HG03045 (cell line): Measurements from ENCODE around the gene XPNPEP1.
A peak's percentile ranks its signal among the peaks of the same experiment; 100 is the strongest.

ENCODE experiments used
- ATAC-seq: cut with Tn5 transposase; IDR thresholded peaks from one replicate; pipeline ENCODE4 v1.9.1; 2021; ENCODE audit warnings: mild to moderate bottlenecking, moderate library complexity; ENCODE audit not compliant: unreplicated experiment

Gene XPNPEP1

DNA sequence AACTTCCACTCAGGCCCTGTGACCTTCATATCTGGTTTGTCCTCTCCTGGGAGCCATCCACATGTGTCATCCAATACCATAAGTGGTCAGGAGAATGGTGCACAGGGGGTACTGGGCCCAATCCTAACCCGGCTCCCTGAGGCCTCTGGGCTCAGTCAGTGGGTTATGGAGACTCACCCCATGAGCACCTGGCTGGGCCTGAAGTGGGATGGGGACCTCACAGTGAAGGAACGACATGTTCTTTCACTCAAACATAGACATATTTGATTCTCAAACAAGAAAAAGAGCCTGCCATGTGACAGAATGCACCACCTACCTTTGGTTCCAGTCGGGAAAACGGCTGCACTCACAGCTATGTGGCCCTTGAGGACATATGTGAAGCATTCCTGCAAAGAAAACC lies 51.8 kb downstream of the XPNPEP1 start:
- ATAC-seq: no peak

GRCh38 chr10:109866995-109867635 lies 56.2 kb downstream of the XPNPEP1 start:
- no peak for ATAC-seq

DNA sequence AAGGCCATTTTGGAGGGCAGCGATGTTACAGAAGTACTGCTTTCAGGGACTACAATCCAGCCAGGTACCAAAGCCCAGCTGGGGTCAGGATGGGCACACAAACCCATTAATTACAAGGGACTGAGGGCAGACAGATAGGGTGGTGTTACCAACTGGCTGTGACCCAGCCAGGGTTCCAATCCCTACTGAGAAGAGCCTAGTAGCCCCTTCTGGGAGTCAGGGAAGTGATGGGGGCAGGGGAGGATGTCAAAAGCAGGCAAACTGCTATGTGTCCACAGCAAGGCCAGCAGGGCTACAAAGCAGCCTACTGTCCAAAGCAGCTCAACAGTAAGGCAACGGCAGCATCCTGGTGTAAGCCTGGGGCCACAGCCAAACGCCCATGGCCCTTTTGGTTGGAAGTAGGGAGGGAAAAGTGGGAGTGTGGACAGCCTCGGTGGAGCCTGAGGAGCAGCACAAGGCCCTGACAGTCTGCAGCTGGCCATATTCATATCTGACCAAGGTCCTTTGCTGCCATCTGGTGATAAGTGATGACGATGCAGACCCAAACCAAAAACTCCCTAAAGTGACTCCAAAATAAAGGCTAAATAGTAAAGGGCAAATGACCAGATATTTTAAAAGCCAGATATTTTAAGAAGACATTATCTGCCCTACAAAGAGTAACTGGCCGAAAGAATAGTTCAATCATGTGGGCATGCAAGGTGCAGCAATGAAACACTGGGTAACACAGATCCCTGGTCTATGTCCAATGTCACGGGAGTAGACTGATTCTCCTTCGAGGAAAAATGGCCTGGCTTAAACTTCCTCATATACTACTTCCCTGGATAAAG lies 56.9 kb downstream of the XPNPEP1 start:
- no peak for ATAC-seq

DNA sequence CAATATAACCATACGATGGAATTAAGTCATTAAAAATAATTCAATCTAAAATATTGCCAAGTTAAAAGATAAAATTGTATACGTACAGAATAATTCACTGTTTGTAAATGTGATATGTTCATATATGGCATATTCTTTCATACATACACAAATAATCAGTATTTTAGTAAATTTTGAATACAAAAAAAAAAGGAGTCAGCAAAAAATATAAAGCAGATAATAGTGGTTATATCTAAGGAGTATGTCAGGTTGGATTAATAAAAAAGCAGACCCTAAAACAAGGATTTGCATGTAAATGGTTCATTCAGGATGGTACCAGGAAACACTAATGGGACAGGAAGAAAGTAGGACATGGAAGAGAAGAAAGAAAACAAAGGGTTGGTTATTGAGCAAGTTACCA lies 59.5 kb downstream of the XPNPEP1 start:
- ATAC-seq: no peak

DNA sequence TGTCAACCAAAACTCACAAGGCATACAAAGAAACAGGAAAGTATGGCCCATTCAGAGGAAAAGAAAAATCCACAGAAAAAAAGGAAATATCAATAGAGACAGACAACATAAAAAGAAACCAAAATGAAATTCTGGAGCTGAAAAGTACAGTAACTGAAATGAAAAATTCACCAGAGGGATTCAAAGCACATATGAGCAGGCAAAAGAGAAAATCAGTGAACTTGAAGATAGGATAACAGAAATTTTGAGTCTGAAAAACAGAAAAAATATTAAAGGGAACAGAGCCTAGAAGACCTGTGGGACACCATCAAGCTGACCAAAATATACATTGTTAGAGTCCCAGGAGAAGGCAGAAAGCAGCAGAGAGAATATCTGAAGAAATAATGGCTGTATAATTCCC lies 60.6 kb downstream of the XPNPEP1 start:
- no peak for ATAC-seq

- no peak for ATAC-seq
These were observed 61.3 kb downstream of the XPNPEP1 start for GRCh38 chr10:109862041-109862440.

DNA sequence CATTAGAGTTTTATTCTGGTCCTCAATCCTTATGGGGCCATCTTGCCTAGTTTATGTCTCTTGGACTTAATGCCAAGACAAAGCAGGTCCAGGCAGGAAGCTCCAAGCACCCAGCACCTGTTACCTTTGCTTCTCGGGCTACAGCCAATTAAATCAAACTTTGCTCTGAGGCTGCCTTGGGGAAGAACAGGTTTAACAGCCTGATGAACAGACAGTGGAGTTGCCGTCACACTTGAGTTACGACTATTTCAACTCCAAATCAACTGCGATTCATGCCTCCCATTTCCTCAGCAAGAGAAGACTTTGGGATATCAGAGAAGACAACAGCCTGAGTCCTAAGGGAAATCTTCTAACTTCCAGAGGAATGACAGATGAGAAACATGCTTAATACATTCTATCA lies 62.2 kb downstream of the XPNPEP1 start:
- ATAC-seq: no peak

DNA sequence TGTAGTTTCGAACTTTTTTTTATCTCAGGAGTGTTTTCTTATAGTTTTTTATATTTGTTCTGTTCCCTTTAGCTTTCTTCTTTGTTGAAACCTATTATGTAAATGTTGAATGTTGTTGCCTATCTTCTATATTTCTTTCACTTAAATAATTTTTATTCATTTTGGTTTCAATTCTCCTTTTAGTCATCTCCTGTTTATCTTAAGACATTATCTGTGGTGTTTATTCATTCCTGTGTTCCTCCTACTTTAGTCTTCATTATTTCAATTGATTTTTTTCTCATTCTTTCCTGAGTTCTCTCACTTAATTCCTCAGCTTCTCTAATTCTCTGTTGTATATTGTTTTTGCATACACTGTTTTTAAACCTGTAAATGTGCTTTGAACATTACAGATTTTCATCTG lies 64.1 kb downstream of the XPNPEP1 start:
- no peak for ATAC-seq

DNA sequence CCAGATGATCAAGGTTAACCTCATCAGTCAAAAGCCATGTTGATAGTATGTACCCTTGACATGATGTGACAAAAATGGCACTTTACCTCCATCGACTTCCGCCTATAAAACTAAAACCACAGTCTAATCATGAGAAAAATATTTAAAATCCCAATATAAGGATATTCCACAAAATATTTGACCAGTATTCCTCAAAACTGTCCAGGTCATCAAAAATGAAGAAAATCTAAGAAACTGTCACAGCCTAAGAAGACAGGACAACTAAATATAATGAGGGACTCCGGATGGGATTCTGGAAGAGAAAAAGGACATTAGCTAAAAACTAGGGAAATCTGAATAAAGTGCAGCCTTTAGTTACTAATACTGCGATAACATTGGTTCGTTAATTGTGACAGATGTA lies 67.6 kb downstream of the XPNPEP1 start:
- ATAC-seq: no peak

DNA sequence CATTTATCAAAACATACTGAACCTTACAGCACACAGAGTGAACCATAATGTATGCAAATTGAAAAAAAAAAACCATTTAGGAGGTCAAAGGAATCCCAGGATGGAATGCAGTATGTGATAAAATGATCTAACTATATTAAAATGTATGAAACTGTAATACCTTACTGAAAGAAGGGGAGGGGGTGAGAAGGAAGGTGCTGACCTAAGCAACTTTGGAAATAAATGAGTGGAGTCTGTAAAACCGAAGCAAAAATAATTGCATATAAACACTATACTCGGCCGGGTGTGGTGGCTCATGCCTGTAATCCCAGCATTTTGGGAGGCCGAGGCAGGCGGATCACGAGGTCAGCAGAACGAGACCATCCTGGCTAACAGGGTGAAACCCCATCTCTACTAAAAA lies 69.4 kb downstream of the XPNPEP1 start:
- no peak for ATAC-seq

- peak; percentile 85 for ATAC-seq
These were observed 70.8 kb downstream of the XPNPEP1 start for GRCh38 chr10:109852475-109853037.

DNA sequence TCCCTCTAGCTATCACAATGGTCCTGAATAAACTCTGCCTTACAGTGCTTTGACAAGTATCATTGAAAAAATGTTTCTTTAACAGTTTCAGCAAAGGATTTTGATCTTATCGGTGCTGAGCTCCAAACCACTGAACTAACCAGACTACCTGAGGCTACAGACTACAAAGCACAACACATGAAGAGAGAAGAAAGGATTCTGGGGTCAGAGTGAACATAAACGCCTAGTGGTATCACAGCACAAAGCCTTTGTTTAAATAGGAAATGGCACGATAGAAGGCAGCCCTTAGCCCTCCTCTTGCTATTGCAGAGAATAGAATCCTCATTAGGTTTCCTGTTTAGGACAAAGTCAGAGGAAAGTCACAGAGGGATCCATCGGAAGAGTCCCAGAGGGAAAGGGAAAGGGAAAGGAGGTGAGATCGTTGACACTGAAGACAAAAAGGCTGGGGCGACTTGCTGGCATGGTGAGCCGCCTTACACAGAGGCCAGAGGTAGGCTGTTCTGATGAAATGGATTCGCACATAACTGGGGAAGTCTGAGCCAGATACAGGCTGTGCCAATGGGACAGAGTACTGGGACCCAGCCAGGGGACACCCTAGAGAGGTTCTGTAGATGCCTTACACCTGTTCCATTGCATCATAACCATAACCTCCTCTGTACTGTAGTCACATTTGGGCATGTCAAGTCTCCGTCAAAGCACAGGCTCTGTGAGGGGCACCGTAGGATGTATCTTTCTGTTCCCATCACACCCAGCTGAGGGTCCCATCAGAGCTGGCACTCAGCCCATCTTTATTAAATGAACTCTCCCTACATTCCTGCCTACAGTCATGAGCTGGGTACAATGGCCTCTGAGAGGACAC lies 71.5 kb downstream of the XPNPEP1 start:
- peak; percentile 8 for ATAC-seq

DNA sequence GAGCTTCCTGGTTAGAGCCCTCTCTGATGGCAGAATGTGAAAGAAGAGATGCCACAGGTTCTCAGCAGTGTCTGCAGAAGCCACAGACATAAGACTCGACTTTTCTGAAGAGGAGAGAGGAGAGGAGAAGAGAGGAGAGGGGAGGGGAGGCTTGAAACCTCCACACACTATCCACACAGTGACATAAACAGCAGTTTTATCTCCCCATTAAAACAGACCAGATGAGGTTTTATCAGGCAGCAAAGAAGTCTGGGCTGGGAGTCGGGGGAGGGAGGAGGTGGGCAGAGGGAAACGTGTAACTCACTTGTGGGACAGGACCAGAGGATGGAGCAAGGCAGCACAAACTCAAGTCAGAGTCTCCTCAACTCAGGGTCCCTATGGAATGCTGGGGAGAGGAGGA lies 76.5 kb downstream of the XPNPEP1 start:
- ATAC-seq: no peak

DNA sequence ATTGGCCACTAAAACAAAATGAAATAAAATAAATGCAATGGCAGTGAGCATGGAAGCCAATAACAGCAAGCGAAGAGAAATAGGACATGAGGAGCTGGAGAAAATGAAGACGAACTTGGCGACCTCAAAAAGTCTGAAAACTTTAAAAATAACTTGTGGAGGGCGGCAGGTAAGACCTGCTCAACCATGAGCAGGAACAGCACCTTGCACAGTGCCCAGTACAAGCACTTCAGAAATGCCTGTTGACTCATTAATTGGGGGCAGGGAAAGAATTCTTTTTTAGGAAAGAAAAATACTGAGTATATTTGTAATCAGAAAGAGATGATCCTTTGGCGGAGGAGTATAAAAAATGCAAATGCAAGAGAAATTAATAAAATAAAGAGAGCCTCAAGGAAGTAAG lies 78.0 kb downstream of the XPNPEP1 start:
- ATAC-seq: no peak

DNA sequence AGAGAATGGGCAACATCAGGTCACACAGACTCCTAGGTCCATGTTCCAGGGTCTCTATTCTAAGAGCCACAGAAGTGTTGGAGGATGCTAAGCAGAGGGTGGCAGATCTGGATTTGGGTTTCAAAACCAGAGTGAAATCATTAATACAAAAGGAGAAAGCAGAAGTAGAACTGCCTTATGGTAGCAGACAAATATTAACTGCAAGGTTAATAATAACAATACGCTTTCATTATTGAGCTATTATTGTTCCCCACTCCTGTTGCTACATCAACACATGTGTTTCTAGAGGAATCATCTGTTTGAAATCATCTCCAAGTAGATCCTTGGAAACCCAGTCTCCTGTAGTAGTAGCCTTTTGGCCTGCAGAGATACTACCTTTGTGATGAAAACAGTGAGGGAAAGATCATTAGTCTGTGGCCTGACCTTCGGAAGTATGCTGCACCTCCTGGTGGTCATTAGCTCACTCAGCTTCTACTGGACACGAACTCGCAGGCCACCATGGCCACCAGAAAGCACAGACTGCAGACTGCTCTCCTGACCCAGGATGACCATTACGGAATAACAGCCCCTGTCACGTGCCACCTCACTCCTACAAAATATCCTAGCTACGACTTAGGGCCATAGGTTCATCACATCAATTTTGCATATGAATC lies 84.6 kb downstream of the XPNPEP1 start:
- no peak for ATAC-seq

GRCh38 chr10:109837384-109837783 lies 85.9 kb downstream of the XPNPEP1 start:
- ATAC-seq: no peak

DNA sequence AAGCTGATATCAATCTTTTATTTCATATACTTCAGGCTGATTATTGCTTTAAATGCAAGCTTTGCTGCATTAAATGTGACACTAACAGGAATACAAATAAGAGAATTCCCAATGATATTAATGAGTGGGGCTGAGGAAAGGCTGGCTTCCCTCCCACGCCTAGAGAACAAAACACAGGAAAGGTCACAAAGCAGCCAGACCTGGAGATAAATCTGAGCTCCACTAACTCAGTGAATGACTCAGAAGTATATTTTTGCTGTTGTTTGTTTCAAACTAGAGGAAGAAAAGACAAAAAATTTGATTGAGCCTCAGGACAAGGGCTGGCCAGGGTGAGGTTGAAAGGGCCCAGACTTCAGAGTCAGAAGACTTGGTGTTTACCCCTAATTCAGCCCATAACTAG lies 88.1 kb downstream of the XPNPEP1 start:
- no peak for ATAC-seq

DNA sequence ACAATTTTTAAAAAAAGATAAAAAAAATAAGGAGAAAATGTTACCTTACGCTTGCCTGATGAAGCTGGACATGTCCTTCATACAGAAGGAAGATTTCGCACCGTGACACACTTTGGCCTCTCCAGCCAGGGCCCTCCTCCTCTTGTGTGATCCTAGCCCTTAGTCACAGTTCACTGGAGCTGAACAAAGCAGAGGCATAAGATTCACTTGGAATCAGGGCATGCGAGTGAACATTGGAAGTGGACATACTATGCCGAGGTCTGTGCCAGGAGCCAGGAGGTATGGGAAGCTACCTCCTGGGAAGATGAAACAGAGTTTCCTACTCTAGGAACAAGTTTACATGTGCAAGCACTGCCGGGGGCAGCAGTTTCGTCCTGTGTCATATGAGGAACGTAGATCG lies 91.5 kb downstream of the XPNPEP1 start:
- ATAC-seq: no peak

DNA sequence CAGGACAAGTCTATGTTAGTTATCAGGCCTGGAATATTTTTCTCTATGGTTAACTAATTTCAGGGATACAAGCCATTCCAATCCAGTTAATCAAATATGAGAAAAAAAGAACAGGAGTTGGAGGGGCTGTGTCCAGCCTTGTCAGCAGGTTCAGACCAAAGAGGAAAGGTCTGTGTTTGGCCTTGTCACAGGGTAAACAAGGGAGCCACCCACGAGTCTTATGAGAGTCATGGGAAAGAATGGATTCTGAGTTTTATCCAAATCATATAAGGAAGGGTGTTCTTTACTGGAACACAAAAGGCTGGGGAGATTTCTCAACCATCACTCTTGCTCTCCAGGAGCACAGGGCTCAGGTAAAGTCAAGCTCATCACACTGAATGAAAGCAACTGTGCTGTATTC lies 99.1 kb downstream of the XPNPEP1 start:
- ATAC-seq: no peak

GRCh38 chr10:109823196-109823595 lies 100.1 kb downstream of the XPNPEP1 start:
- no peak for ATAC-seq

DNA sequence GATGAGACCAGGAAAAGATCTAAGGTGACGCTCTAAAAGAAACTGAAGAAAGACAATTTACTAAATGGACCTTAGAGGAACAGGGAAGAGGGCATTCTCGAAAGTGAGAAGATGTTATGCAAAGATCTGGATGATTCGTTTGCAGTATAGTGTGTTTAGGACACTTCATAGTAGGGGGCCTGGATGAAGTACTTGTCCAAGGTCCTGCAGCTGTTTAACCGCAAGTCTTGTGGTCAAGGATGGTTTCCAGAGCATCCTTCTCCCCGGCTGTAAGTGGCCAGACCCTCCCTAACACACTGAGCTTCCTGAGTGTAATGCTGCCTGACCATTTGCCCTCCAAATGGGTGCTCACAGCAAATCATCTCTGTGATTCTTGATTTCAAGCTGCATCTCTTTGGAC lies 101.6 kb downstream of the XPNPEP1 start:
- no peak for ATAC-seq
